IMR-90 (cell line): ENCODE measurements around the gene FCHSD2. TPM values are rescaled to one million over a fixed set of nuclear protein-coding genes. Genes with fewer than 3 reads are reported as not detected.

Experiments used
- ATAC-seq: fragments of 200-7000 bp; cut with Tn5 transposase; 2 replicates; pipeline ENCODE4 v1.9.1; 2020; ENCODE audit warnings: low read depth, mild to moderate bottlenecking, moderate library complexity
- BruUV-seq: library from RNA; stranded (reverse); fragments of 400-500 nt; replicated peaks from 2 replicates; lab custom pipeline; 2021; lab: Mats Ljungman, UMichigan
- CTCF ChIA-PET: fragments of 300-600 bp; formaldehyde crosslinking; extraction: SDS; loops from one replicate; lab custom pipeline; 2021; ENCODE audit warnings: antibody characterized with exemption; lab: Yijun Ruan, JAX
- POLR2A ChIA-PET: fragments of 300-600 bp; sonication (Branson Sonifier 250); formaldehyde crosslinking; loops from one replicate; lab custom pipeline; 2022; ENCODE audit warnings: antibody characterized with exemption; ENCODE audit not compliant: unreplicated experiment; lab: Charles Lee
- DNase-seq: peaks from one replicate; pipeline ENCODE4 v3.0.0; 2013
- H2AFZ ChIP-seq: replicated peaks from 2 replicates; pipeline ENCODE3; 2013; ENCODE audit warnings: low read length, mild to moderate bottlenecking; ENCODE audit not compliant: poor library complexity
- H2AK5ac ChIP-seq: 2 replicates; pipeline ENCODE4 v1.6.1; 2013; ENCODE audit warnings: low read depth, low read length, inconsistent platforms
- H2AK9ac ChIP-seq: replicated peaks from 2 replicates; pipeline ENCODE3; 2013; ENCODE audit warnings: mild to moderate bottlenecking, low read depth, low read length, moderate library complexity; ENCODE audit not compliant: poor library complexity
- H2BK120ac ChIP-seq: 2 replicates; pipeline ENCODE4 v1.6.1; 2013; ENCODE audit warnings: low read depth, low read length, inconsistent platforms
- H2BK15ac ChIP-seq: 3 replicates; pipeline ENCODE4 v1.6.1; 2013; ENCODE audit warnings: low read depth, low read length, inconsistent platforms
- H2BK20ac ChIP-seq: 2 replicates; pipeline ENCODE4 v1.6.1; 2013; ENCODE audit warnings: low read depth, mild to moderate bottlenecking, inconsistent platforms, low read length, moderate library complexity
- H2BK5ac ChIP-seq: 2 replicates; pipeline ENCODE4 v1.6.1; 2013; ENCODE audit warnings: mild to moderate bottlenecking, low read depth, low read length, inconsistent platforms; ENCODE audit not compliant: poor library complexity, severe bottlenecking
- H3K14ac ChIP-seq: replicated peaks from 2 replicates; pipeline ENCODE4 v1.6.1; 2013; ENCODE audit warnings: low read depth, low read length, inconsistent platforms
- H3K18ac ChIP-seq: 2 replicates; pipeline ENCODE4 v1.6.1; 2013; ENCODE audit warnings: low read depth, low read length, control low read depth
- H3K23ac ChIP-seq: 2 replicates; pipeline ENCODE4 v1.6.1; 2013; ENCODE audit warnings: low read depth, low read length, inconsistent platforms
- H3K27ac ChIP-seq: 2 replicates; pipeline ENCODE4 v1.5.1; 2013; ENCODE audit warnings: mild to moderate bottlenecking, control low read depth, low read length; ENCODE audit not compliant: insufficient read depth
- H3K27me3 ChIP-seq: 2 replicates; pipeline ENCODE4 v1.6.1; 2013; ENCODE audit warnings: low read length; ENCODE audit not compliant: control insufficient read depth, insufficient read depth
- H3K36me3 ChIP-seq: 2 replicates; pipeline ENCODE4 v1.6.1; 2013; ENCODE audit warnings: low read length, mixed read lengths; ENCODE audit not compliant: control insufficient read depth, insufficient read depth
- H3K4ac ChIP-seq: 2 replicates; pipeline ENCODE4 v1.6.1; 2013; ENCODE audit warnings: low read depth, low read length, inconsistent platforms
- H3K4me1 ChIP-seq: 2 replicates; pipeline ENCODE4 v1.6.1; 2013; ENCODE audit warnings: low read length, mixed read lengths; ENCODE audit not compliant: control insufficient read depth, insufficient read depth
- H3K4me2 ChIP-seq: 2 replicates; pipeline ENCODE4 v1.6.1; 2013; ENCODE audit warnings: low read depth, mild to moderate bottlenecking, control low read depth, low read length, moderate library complexity
- H3K4me3 ChIP-seq: 2 replicates; pipeline ENCODE4 v1.5.1; 2013; ENCODE audit warnings: low read depth, mild to moderate bottlenecking, control low read depth, low read length, moderate library complexity; ENCODE audit not compliant: insufficient read depth
- H3K56ac ChIP-seq: 2 replicates; pipeline ENCODE4 v1.6.1; 2013; ENCODE audit warnings: low read length, inconsistent platforms; ENCODE audit not compliant: insufficient read depth; ENCODE audit errors: extremely low read depth
- H3K79me1 ChIP-seq, 2 experiments: 2 replicates each; pipeline ENCODE4 v1.6.1; 2013; ENCODE audit warnings: low read length in 2 of 2, inconsistent platforms in 1 of 2, low read depth in 1 of 2
- H3K9ac ChIP-seq: 2 replicates; pipeline ENCODE4 v1.6.1; 2013; ENCODE audit warnings: low read depth, low read length, control low read depth
- H3K9me1 ChIP-seq: 2 replicates; pipeline ENCODE4 v1.6.1; 2013; ENCODE audit warnings: low read length, inconsistent platforms; ENCODE audit not compliant: insufficient read depth
- H3K9me3 ChIP-seq: 2 replicates; pipeline ENCODE4 v1.6.1; 2013; ENCODE audit warnings: low read length; ENCODE audit not compliant: control insufficient read depth, insufficient read depth
- H4K20me1 ChIP-seq: 2 replicates; pipeline ENCODE4 v1.6.1; 2013; ENCODE audit warnings: low read length, inconsistent platforms; ENCODE audit not compliant: insufficient read depth
- H4K5ac ChIP-seq: 2 replicates; pipeline ENCODE4 v1.6.1; 2013; ENCODE audit warnings: mild to moderate bottlenecking, low read depth, low read length, control low read depth
- H4K8ac ChIP-seq, 2 experiments: 2 replicates each; pipeline ENCODE4 v1.6.1; 2013; ENCODE audit warnings: low read depth in 2 of 2, low read length in 2 of 2, control low read depth in 1 of 2, inconsistent platforms in 1 of 2
- H4K91ac ChIP-seq: 2 replicates; pipeline ENCODE4 v1.6.1; 2013; ENCODE audit warnings: low read depth, low read length, inconsistent platforms; ENCODE audit not compliant: insufficient read depth
- CHD1 ChIP-seq: IDR thresholded peaks from 2 replicates; pipeline ENCODE4 v1.6.1; 2012; ENCODE audit warnings: low read depth, low read length, improper control_type of control experiment
- FOS ChIP-seq: fragments of 150-350 bp; IDR thresholded peaks from 2 replicates; pipeline ENCODE4 v1.6.1; 2016; ENCODE audit warnings: low read depth, low read length
- MAFK ChIP-seq: IDR thresholded peaks from 2 replicates; pipeline ENCODE4 v1.6.1; 2012; ENCODE audit warnings: low read depth, low read length, improper control_type of control experiment
- NFE2L2 ChIP-seq: fragments of 150-350 bp; IDR thresholded peaks from 2 replicates; pipeline ENCODE4 v1.6.1; 2016; ENCODE audit warnings: low read depth, mild to moderate bottlenecking, low read length
- RAD21 ChIP-seq: IDR thresholded peaks from 2 replicates; pipeline ENCODE4 v1.6.1; 2012; ENCODE audit warnings: low read length, improper control_type of control experiment
- RCOR1 ChIP-seq: IDR thresholded peaks from 2 replicates; pipeline ENCODE4 v1.6.1; 2012; ENCODE audit warnings: mild to moderate bottlenecking, low read length, improper control_type of control experiment; ENCODE audit not compliant: insufficient replicate concordance
- SMC3 ChIP-seq: fragments of 150-350 bp; IDR thresholded peaks from 2 replicates; pipeline ENCODE4 v1.6.1; 2016; ENCODE audit warnings: low read depth, mild to moderate bottlenecking, antibody characterized with exemption, low read length, moderate library complexity
- WGBS, 2 experiments: methylation state at CpG; one replicate each; pipeline versions ENCODE4 v1.1.5 to v1.1.7; 2013; ENCODE audit warnings: missing lambda C conversion rate in 2 of 2; ENCODE audit not compliant: insufficient read length in 1 of 2; ENCODE audit errors: extremely low coverage in 2 of 2; 5-methylcytosine and 5-hydroxymethylcytosine counted together
- dilution Hi-C: fragments of 300-500 bp; cut with HindIII; formaldehyde crosslinking; loops from one replicate; pipeline ENCODE4 v1.14.3; 2018; ENCODE audit warnings: low sequenced_read_pairs; ENCODE audit not compliant: unreplicated experiment
- in situ Hi-C: fragments of 300-500 bp; cut with MboI; formaldehyde crosslinking; loops from 3 replicates; pipeline ENCODE4 v1.14.3; 2019; ENCODE audit warnings: low sequenced_read_pairs, inconsistent platforms, mixed read lengths
- intact Hi-C: fragments of 100-400 bp; cut with micrococcal nuclease; formaldehyde crosslinking; loops from 2 replicates; pipeline ENCODE4 v1.10.0; 2022
- polyA plus RNA-seq, 3 experiments: library from polyadenylated mRNA; depleted of rRNA; stranded (reverse); fragments of >200 nt; gene quantifications; 2 replicates each; pipeline ENCODE4 v1.2.3, GENCODE V29; 2012; ENCODE audit warnings: low replicate concordance in 1 of 3
- total RNA-seq: library from RNA; depleted of rRNA; stranded (reverse); fragments of >200 nt; gene quantifications from 2 replicates; pipeline ENCODE4 v1.2.3, GENCODE V29; 2012
- TF ChIP-seq, protein P1 (sequence below): fragments of 150-350 bp; IDR thresholded peaks from 2 replicates; pipeline ENCODE4 v1.6.1; 2016; ENCODE audit warnings: low read depth, mild to moderate bottlenecking, low read length, moderate library complexity, borderline replicate concordance

The FCHSD2 gene
- total and polyA plus RNA-seq, 2 of the 4 experiments (the other 2 are of a cell fraction) = 5.9 to 18.7 TPM

DNA sequence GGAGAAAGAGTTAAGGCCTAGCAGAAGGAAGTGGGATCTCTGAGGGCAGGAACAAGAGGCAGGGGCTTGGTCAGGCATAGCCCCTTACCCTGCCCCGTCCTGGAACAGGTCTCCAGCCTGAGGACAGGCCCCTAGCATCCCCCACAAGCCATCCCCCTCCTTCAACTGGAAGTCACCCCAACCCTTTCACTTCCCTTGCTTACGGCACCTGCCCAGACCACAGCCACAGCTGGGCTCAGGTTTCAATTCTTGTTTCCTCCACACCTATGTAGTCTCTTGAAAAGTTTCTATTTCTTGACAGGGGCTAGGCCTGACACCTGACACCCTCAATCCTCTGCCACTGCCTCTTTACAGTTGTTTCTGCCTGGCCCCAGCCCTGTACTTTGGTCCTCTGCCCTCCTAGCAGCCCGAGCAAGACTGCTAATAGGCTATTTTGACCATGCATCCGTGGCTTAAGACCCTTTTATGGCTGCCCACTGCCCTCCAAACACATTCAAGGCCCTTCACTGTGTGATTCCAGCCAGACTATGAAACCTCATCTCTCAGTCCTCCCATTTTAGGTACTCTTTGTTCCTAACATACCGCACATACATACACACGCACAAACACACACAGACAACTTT, 10.9 kb upstream of the FCHSD2 start:
- Histone ChIP-seq H3K9me3 (no peaks in the 10 kb centered on the region), H3K14ac (no peak overlapping the region), H3K9me1 (peaks cover 16% of the 10 kb centered on the region), H3K36me3 (no peaks in the 10 kb centered on the region), H3K27ac (no peak overlapping the region), H3K27me3 (no peaks in the 10 kb centered on the region), H2AK5ac (no peak overlapping the region), H4K20me1 (no peaks in the 10 kb centered on the region), H3K79me1 (peaks cover 0 to 14% of the 10 kb centered on the region in 2 experiments; a peak in 2 of 4 replicates), H4K91ac (no peak overlapping the region), H2BK120ac (no peak overlapping the region), H3K4me2 (no peak overlapping the region), H4K5ac (no peak overlapping the region), H2BK5ac (no peak overlapping the region), H2AK9ac (no peak overlapping the region), H3K4me3 (no peak overlapping the region), H3K23ac (no peak overlapping the region), H3K4me1 (peaks cover 24% of the 10 kb centered on the region), H3K56ac (no peak overlapping the region), H2BK20ac (no peak overlapping the region; the same call in 1 of the 2 replicates), H2AFZ (no peak overlapping the region), H4K8ac (no peak overlapping the region), H2BK15ac (no peak overlapping the region), H3K9ac (no peak overlapping the region), H3K4ac (no peak overlapping the region), H3K18ac (no peak overlapping the region)
- DNase-seq (no peak), ATAC-seq (no peak)
- CTCF ChIA-PET = no interaction called here
- BruUV-seq = no TSS peak
- 79% methylated on average over 5 of the region's 6 CpGs; no CpG with 5 or more reads in 1 of the 2 experiments for WGBS, 2 experiments
- TF ChIP-seq CHD1 (no peak), RAD21 (no peak), FOS (no peak), NFE2L2 (no peak), SMC3 (no peak), RCOR1 (no peak), MAFK (no peak)
- TF ChIP-seq, protein P1, sequence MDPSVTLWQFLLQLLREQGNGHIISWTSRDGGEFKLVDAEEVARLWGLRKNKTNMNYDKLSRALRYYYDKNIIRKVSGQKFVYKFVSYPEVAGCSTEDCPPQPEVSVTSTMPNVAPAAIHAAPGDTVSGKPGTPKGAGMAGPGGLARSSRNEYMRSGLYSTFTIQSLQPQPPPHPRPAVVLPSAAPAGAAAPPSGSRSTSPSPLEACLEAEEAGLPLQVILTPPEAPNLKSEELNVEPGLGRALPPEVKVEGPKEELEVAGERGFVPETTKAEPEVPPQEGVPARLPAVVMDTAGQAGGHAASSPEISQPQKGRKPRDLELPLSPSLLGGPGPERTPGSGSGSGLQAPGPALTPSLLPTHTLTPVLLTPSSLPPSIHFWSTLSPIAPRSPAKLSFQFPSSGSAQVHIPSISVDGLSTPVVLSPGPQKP = no peak
- intact Hi-C loops = no loop called here
- POLR2A ChIA-PET = no interaction called here
- in situ Hi-C loops = no loop called here
- dilution Hi-C loops = no loop called here
